Sigmoid colon (tissue), 4 donors: ENCODE measurements around the gene OAS2.

Source experiments
- POLR2AphosphoS5 ChIP-seq, 4 donors: sonication (generic); formaldehyde crosslinking; IDR thresholded peaks; one replicate each; pipeline ENCODE4 v1.6.1; 2017; ENCODE audit warnings: antibody characterized with exemption in 4 of 4
- TF ChIP-seq, protein P1 (sequence below), 4 experiments: fragments of 450-650 bp in 3 of 4; fragments of 200-600 bp in 1 of 4; IDR thresholded peaks; one replicate each; pipeline ENCODE4 v1.5.1; 2016 to 2019; ENCODE audit warnings: antibody characterized with exemption in 4 of 4, mild to moderate bottlenecking in 3 of 4, moderate library complexity in 2 of 4

GRCh38 chr12:112950701-112951100 lies 27.6 kb upstream of the OAS2 start:
- TF ChIP-seq POLR2AphosphoS5 (IDR thresholded peaks at IDR 0.05) = no peak
- TF ChIP-seq, protein P1, sequence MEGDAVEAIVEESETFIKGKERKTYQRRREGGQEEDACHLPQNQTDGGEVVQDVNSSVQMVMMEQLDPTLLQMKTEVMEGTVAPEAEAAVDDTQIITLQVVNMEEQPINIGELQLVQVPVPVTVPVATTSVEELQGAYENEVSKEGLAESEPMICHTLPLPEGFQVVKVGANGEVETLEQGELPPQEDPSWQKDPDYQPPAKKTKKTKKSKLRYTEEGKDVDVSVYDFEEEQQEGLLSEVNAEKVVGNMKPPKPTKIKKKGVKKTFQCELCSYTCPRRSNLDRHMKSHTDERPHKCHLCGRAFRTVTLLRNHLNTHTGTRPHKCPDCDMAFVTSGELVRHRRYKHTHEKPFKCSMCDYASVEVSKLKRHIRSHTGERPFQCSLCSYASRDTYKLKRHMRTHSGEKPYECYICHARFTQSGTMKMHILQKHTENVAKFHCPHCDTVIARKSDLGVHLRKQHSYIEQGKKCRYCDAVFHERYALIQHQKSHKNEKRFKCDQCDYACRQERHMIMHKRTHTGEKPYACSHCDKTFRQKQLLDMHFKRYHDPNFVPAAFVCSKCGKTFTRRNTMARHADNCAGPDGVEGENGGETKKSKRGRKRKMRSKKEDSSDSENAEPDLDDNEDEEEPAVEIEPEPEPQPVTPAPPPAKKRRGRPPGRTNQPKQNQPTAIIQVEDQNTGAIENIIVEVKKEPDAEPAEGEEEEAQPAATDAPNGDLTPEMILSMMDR (IDR thresholded peaks at IDR 0.05) = no peak
